ENCODE results near the gene LIMS4. TPM values are rescaled to one million over a fixed set of nuclear protein-coding genes. Genes with fewer than 3 reads are reported as not detected.
"Not testable (repeated sequence)": the region's sequence is repeated elsewhere in the genome, so short reads cannot be mapped to it uniquely, and the experiment has no call there.

LIMS4 gene
- total RNA-seq, 1 donor from 2014 or later = 1.3 TPM

DNA sequence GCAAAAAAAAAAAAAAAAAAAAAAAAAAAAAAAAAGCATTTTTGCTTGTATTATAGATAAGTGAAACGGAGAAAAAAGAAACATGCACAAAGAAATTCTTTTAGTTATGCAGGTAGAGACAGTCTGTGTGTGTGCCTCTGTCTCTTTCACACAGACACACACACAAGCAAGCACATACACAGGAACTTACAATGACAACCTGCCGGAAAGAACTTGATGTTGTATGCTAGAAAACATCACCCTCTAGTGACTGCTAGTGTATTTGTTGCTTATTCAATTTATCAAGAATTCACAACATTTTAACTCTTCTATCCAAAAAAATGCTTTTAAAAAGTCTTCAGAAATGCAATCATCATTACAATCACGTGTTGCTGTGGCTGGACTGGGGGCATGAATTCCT is 8.6 kb upstream of the LIMS4 start:
- not testable (repeated sequence) for H3K4me1 ChIP-seq (ENCODE audit: insufficient read depth, low read length); H3K9ac ChIP-seq (ENCODE audit: low read length); FAIRE-seq; H3K27ac ChIP-seq (ENCODE audit: low read depth, low read length); H3K4me1 Mint-ChIP-seq (ENCODE audit: low read depth, unreplicated experiment); H3K27ac Mint-ChIP-seq (ENCODE audit: unreplicated experiment); H4K20me1 ChIP-seq (ENCODE audit: insufficient read depth, low read length); DNase-seq (ENCODE audit: low read depth); H3K79me2 ChIP-seq (ENCODE audit: insufficient read depth, low read length); H3K4me3 Mint-ChIP-seq (ENCODE audit: unreplicated experiment); H2AFZ ChIP-seq (ENCODE audit: low read depth, low read length); H3K36me3 Mint-ChIP-seq (ENCODE audit: low read depth, unreplicated experiment); H3K36me3 ChIP-seq (ENCODE audit: insufficient read depth, low read length); H3K9me3 Mint-ChIP-seq (ENCODE audit: unreplicated experiment); H3K27me3 Mint-ChIP-seq (ENCODE audit: low read depth, unreplicated experiment); H3K9me3 ChIP-seq (ENCODE audit: insufficient read depth, low read depth, low read length); H3K27me3 ChIP-seq (ENCODE audit: insufficient read depth, low read length); H3K4me2 ChIP-seq (ENCODE audit: low read length); H3K4me3 ChIP-seq (ENCODE audit: insufficient read depth, low read depth, low read length)

DNA sequence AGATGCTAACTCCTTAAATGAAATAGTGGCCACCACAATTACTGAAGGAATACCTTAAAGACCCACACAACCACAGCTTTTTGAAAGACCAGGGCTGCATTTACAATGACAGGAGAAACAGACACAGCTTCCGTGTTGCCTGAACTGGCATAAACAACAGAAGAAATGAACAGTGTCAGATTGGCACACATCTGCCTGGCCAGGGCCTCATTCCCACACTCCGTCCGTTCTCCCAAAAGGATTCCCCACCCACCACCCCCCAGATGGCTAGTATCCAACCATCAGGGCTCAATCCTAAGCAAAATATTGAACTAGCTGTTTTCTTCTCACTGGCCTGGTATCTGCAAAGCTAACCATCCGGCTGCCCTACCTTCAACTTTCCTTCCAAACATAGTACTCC is 7.5 kb upstream of the LIMS4 start:
- H3K27me3 ChIP-seq (ENCODE audit: insufficient read depth, low read length); H3K9ac ChIP-seq (ENCODE audit: low read length); H3K36me3 Mint-ChIP-seq (ENCODE audit: low read depth, unreplicated experiment); H3K36me3 ChIP-seq (ENCODE audit: insufficient read depth, low read length); H4K20me1 ChIP-seq (ENCODE audit: insufficient read depth, low read length); H3K4me3 ChIP-seq (ENCODE audit: insufficient read depth, low read depth, low read length); H3K79me2 ChIP-seq (ENCODE audit: insufficient read depth, low read length); H3K27ac Mint-ChIP-seq (ENCODE audit: unreplicated experiment); H3K9me3 ChIP-seq (ENCODE audit: insufficient read depth, low read depth, low read length); H3K4me2 ChIP-seq (ENCODE audit: low read length); H3K4me1 Mint-ChIP-seq (ENCODE audit: low read depth, unreplicated experiment); H2AFZ ChIP-seq (ENCODE audit: low read depth, low read length); FAIRE-seq; H3K27ac ChIP-seq (ENCODE audit: low read depth, low read length); H3K9me3 Mint-ChIP-seq (ENCODE audit: unreplicated experiment); H3K4me3 Mint-ChIP-seq (ENCODE audit: unreplicated experiment); H3K27me3 Mint-ChIP-seq (ENCODE audit: low read depth, unreplicated experiment); DNase-seq (ENCODE audit: low read depth); H3K4me1 ChIP-seq (ENCODE audit: insufficient read depth, low read length): not testable (repeated sequence)

DNA sequence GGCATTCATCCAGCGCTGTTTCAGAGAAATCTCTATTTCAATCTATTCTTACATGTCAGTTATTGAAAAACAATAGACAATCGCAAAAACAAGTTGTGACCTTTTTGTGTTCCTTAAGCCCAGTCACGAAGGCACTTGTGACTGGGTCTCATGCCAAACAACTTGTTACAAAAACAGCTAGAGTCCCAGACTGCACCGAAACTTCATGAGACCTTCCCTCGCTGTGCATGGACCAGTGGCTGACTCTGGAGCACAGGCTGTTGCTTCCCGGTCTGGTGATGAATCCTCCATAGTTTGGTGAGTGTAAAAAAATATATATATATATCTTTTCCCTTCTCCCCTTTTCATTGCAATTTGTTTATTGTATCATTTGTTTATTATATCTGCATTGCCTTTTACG is 4.8 kb upstream of the LIMS4 start:
- not testable (repeated sequence) for H3K4me1 Mint-ChIP-seq (ENCODE audit: low read depth, unreplicated experiment); DNase-seq (ENCODE audit: low read depth)

GRCh38 chr2:110476952-110477351 is 4.3 kb upstream of the LIMS4 start:
- H3K27ac ChIP-seq (ENCODE audit: low read depth, low read length); H3K9ac ChIP-seq (ENCODE audit: low read length); H3K4me3 ChIP-seq (ENCODE audit: insufficient read depth, low read depth, low read length); H3K4me1 Mint-ChIP-seq (ENCODE audit: low read depth, unreplicated experiment); H3K27ac Mint-ChIP-seq (ENCODE audit: unreplicated experiment); H3K4me1 ChIP-seq (ENCODE audit: insufficient read depth, low read length); H3K36me3 Mint-ChIP-seq (ENCODE audit: low read depth, unreplicated experiment); H3K27me3 Mint-ChIP-seq (ENCODE audit: low read depth, unreplicated experiment); H3K27me3 ChIP-seq (ENCODE audit: insufficient read depth, low read length); H2AFZ ChIP-seq (ENCODE audit: low read depth, low read length); H3K4me3 Mint-ChIP-seq (ENCODE audit: unreplicated experiment); FAIRE-seq; H3K79me2 ChIP-seq (ENCODE audit: insufficient read depth, low read length); DNase-seq (ENCODE audit: low read depth); H3K36me3 ChIP-seq (ENCODE audit: insufficient read depth, low read length); H3K4me2 ChIP-seq (ENCODE audit: low read length); H4K20me1 ChIP-seq (ENCODE audit: insufficient read depth, low read length); H3K9me3 Mint-ChIP-seq (ENCODE audit: unreplicated experiment); H3K9me3 ChIP-seq (ENCODE audit: insufficient read depth, low read depth, low read length): not testable (repeated sequence)

More for the DNA sequence above, 4.8 kb upstream of the LIMS4 start:
- not testable (repeated sequence) for H3K27ac Mint-ChIP-seq (ENCODE audit: unreplicated experiment); H3K27me3 Mint-ChIP-seq (ENCODE audit: low read depth, unreplicated experiment); H3K79me2 ChIP-seq (ENCODE audit: insufficient read depth, low read length); H3K4me3 Mint-ChIP-seq (ENCODE audit: unreplicated experiment); H3K4me1 ChIP-seq (ENCODE audit: insufficient read depth, low read length); H3K27ac ChIP-seq (ENCODE audit: low read depth, low read length); H3K4me3 ChIP-seq (ENCODE audit: insufficient read depth, low read depth, low read length); H3K36me3 Mint-ChIP-seq (ENCODE audit: low read depth, unreplicated experiment); H2AFZ ChIP-seq (ENCODE audit: low read depth, low read length); FAIRE-seq; H3K36me3 ChIP-seq (ENCODE audit: insufficient read depth, low read length); H3K9me3 Mint-ChIP-seq (ENCODE audit: unreplicated experiment); H3K4me2 ChIP-seq (ENCODE audit: low read length); H3K27me3 ChIP-seq (ENCODE audit: insufficient read depth, low read length); H3K9me3 ChIP-seq (ENCODE audit: insufficient read depth, low read depth, low read length); H4K20me1 ChIP-seq (ENCODE audit: insufficient read depth, low read length); H3K9ac ChIP-seq (ENCODE audit: low read length)

GRCh38 chr2:110475627-110476359 is 3.2 kb upstream of the LIMS4 start:
- not testable (repeated sequence) for H3K4me2 ChIP-seq (ENCODE audit: low read length); H3K27ac Mint-ChIP-seq (ENCODE audit: unreplicated experiment); H3K4me3 ChIP-seq (ENCODE audit: insufficient read depth, low read depth, low read length); H3K36me3 ChIP-seq (ENCODE audit: insufficient read depth, low read length); H3K4me1 ChIP-seq (ENCODE audit: insufficient read depth, low read length); H3K27ac ChIP-seq (ENCODE audit: low read depth, low read length); H3K79me2 ChIP-seq (ENCODE audit: insufficient read depth, low read length); H3K4me3 Mint-ChIP-seq (ENCODE audit: unreplicated experiment); H3K27me3 Mint-ChIP-seq (ENCODE audit: low read depth, unreplicated experiment); H3K9me3 ChIP-seq (ENCODE audit: insufficient read depth, low read depth, low read length); H3K4me1 Mint-ChIP-seq (ENCODE audit: low read depth, unreplicated experiment); DNase-seq (ENCODE audit: low read depth); H4K20me1 ChIP-seq (ENCODE audit: insufficient read depth, low read length); H3K36me3 Mint-ChIP-seq (ENCODE audit: low read depth, unreplicated experiment); H3K9me3 Mint-ChIP-seq (ENCODE audit: unreplicated experiment); FAIRE-seq; H3K9ac ChIP-seq (ENCODE audit: low read length); H2AFZ ChIP-seq (ENCODE audit: low read depth, low read length); H3K27me3 ChIP-seq (ENCODE audit: insufficient read depth, low read length)

GRCh38 chr2:110474898-110475297 is 2.3 kb upstream of the LIMS4 start:
- not testable (repeated sequence) for H3K27ac ChIP-seq (ENCODE audit: low read depth, low read length); H3K9me3 ChIP-seq (ENCODE audit: insufficient read depth, low read depth, low read length); H3K4me1 ChIP-seq (ENCODE audit: insufficient read depth, low read length); H3K27me3 Mint-ChIP-seq (ENCODE audit: low read depth, unreplicated experiment); H3K9me3 Mint-ChIP-seq (ENCODE audit: unreplicated experiment); H3K27me3 ChIP-seq (ENCODE audit: insufficient read depth, low read length); H3K36me3 Mint-ChIP-seq (ENCODE audit: low read depth, unreplicated experiment); H4K20me1 ChIP-seq (ENCODE audit: insufficient read depth, low read length); H3K4me3 ChIP-seq (ENCODE audit: insufficient read depth, low read depth, low read length); DNase-seq (ENCODE audit: low read depth); H3K79me2 ChIP-seq (ENCODE audit: insufficient read depth, low read length); H3K36me3 ChIP-seq (ENCODE audit: insufficient read depth, low read length); H3K9ac ChIP-seq (ENCODE audit: low read length); H3K4me1 Mint-ChIP-seq (ENCODE audit: low read depth, unreplicated experiment); FAIRE-seq; H3K27ac Mint-ChIP-seq (ENCODE audit: unreplicated experiment); H3K4me3 Mint-ChIP-seq (ENCODE audit: unreplicated experiment); H3K4me2 ChIP-seq (ENCODE audit: low read length); H2AFZ ChIP-seq (ENCODE audit: low read depth, low read length)

Measured in astrocyte (in vitro differentiated cells and primary cell).